HG03139 (cell line): Measurements from ENCODE around the gene CCT2.

Experiments
- ATAC-seq: cut with Tn5 transposase; IDR thresholded peaks from one replicate; pipeline ENCODE4 v1.9.1; 2021; ENCODE audit not compliant: unreplicated experiment

Gene CCT2

GRCh38 chr12:69585189-69586062 lies at the start of gene CCT2:
TSS of gene CCT2 (plus strand) at chr12:69585459. CDS start at chr12:69585522, 63 bp downstream.
- ATAC-seq: peak; percentile 95

GRCh38 chr12:69540987-69541386 lies 44.3 kb upstream of the CCT2 start:
- ATAC-seq: no peak

DNA sequence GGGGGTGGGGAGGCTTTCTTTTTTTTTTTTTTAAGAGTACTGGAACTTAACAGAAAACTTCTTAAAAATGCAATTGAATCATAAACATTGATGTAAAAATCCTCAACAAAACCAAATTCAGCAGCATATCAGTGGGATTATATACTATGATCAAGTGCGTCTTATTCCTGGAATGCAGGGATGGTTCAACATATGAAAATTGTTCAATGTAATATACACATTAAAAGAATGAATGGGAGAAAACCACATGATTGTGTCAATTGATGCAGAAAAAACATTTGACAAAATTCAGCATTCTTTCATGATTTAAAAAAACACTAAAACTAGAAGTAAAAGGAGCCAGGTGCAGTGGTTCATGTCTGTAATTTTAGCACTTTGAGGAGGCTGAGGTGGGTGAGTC lies 41.2 kb upstream of the CCT2 start:
- ATAC-seq: no peak

- no peak for ATAC-seq
Observed at GRCh38 chr12:69545081-69545480, 40.2 kb upstream of the CCT2 start.

DNA sequence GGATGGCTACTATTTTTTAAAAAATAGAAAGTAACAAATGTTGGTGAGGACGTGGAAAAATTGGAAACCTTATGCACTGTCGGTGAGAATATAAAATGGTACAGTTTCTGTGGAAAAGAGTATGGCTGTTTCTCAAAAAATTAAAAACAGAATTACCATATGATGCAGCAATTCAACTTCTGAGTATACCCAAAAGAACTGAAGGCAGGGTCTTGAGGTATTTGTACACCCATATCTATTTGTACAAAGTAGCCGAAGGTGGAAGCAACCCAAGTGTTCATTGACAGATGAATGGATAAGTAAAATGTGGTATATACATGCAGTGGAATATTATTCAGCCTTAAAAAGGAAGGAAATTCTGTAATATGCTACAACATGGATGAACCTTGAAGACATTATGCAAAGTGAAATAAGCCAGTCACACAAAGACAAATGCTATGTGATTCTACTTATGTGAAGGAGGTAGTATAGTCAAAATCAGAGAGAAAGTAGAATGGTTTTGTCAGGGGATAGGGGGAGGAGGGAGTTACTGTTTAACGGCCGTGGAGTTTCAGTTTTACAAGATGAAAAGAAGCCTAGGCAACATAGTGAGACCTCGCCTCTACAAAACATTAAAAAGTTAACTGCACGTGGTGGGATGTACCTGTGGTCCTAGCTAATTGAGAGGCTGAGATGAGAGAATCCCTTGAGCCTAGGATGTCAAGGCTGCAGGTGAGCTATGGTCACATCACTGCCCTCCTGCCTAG lies 38.4 kb upstream of the CCT2 start:
- ATAC-seq: peak; percentile 87

GRCh38 chr12:69548687-69549086 lies 36.6 kb upstream of the CCT2 start:
- ATAC-seq: no peak

DNA sequence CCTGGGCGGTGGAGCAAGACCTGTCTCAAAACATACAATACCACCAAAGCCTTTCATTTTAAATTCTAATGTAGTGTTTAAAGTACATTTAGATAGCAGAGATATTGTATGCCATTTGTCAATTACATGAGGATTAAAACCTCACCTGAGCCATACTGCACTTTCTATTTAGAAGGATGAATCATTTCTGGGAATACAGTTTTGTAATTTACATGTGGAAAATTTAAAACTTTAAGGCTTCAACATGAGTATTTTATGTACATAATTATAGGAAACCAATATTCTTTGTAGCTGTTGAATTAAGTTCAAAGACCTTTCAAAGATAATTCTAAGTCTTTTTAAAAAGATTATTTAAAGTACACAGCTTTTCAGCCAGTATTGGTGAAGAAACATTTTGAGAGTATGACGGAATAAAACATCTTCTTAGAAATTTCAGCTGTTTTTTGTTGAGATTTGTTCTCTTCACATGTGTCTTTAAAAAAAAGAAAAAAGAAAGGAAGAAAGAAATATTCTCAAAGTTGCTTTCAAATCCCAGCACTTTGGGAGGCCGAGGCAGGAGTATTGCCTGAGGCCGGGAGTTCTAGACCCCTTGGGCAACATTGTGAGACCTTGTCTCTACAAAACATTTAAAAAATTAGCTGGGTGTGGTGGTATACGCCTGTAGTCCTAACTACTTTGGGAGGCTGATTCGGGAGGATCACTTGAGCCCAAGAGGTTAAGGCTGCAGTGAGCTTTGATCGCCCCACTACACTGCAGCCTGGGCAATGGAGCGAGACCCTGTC lies 34.5 kb upstream of the CCT2 start:
- ATAC-seq: no peak

DNA sequence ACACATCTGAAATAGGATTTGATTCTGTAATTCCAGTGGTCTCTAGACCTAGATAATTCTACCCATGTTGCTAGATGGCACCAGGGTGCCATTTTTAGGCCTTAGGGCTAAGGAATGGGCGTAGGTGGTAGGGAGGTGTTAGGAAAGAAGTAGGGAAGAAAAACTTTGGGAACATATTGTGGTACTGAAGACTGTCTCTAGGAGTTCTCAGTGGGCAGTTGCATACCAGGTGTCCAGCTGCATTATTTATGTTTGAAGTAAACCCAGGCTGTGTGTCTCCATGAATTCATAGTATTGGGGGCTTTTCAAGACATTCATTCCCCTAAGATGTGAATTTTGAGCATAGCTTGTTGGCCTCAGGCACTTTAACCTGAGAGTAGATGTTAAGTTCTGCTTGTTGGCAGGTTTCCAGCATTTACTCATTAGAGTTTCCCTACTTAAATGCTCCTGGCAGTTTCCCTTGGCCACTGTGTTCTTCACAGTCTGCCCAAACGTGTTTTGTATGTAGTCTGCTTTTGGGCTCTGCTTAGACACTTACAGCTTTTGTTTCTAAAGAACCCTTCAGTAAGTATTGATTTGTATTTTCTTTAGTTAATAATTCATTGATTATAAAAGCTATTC lies 31.5 kb upstream of the CCT2 start:
- ATAC-seq: no peak

GRCh38 chr12:69555461-69555860 lies 29.8 kb upstream of the CCT2 start:
- no peak for ATAC-seq

DNA sequence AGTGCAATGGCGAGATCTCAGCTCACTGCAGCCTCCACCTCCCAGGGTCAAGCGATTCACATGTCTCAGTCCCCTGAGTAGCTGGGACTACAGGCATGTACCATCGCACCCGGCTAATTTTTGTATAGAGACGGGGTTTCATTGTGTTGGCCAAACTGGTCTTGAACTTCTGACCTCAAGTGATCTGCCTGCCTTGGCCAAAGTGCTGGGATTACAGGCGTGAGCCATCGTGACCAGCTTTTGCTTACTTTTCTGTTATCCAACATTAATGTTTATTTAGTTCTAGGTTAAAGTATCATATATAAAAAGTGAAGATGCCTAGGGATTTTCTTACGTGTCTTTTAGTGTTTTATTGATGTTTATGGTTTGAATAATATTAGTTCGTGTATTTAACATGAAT lies 28.9 kb upstream of the CCT2 start:
- no peak for ATAC-seq

DNA sequence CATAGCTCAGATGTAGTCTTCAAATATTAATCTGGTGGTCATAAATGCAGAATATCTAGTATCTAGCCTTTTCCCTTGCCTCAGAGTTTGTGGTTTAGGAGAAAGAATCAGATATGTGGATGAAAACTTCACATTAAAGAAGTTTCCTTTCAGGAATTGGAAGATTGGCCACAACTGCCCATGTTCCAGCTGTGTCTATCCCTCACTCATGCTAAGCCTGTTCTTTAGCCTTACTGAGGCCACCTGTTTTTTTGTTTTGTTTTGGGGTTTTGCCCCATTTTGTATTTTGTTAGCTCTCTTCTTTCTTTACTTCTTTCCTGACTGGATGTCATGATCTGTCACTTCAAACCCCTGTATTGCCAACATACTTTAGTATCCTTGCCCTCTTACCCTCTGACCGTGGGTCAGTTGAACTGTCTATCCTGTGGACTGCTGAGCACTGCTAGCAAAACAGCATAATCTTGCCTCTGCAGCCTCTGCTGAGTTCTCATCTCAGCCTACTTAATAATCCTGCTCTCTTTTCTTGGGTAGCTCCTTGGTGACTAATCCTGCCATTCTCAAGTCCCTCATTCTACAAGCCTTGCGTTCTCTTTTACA lies 22.0 kb upstream of the CCT2 start:
- ATAC-seq: no peak

DNA sequence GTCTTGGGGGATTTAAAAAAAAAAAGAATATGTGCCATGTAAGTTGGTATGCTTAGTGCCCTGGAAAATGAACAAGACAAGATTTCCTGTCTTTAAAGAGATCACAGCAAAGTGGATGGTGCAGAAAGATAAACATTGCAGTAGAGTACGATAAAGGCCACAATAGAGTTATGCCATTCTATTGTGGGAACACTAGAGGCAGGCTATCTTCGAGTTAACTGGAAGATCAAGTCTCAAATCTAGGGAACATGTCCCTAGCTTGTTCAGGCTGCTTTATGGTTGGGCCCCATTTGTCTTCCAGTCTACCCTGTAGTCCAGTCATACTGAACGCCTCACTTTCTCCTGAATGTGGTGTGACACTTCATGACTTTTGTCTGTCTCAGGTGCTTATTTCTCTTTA lies 18.7 kb upstream of the CCT2 start:
- ATAC-seq: no peak

- no peak for ATAC-seq
Observed at GRCh38 chr12:69569236-69569635, 16.0 kb upstream of the CCT2 start.

DNA sequence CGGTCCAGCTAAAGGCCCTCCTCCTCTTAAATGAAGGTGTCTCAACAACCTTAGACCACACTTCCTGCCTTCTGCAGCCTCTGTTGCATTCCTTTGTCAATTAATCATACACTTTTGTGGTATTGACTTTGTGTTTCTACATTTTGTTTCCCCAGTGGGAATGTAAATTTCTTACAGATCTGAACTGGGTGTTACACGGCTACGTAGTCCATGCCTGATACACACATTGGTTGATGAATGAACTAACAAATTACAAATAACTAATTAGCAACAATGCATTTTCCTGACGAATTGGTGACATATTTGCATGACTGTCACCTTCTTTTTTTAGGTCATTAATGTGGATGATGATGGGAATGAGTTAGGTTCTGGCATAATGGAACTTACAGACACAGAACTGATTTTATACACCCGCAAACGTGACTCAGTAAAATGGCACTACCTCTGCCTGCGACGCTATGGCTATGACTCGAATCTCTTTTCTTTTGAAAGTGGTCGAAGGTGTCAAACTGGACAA lies 15.2 kb upstream of the CCT2 start:
- no peak for ATAC-seq

GRCh38 chr12:69570545-69571399 lies 14.5 kb upstream of the CCT2 start:
- peak; percentile 56 for ATAC-seq

GRCh38 chr12:69575346-69575745 lies 9.9 kb upstream of the CCT2 start:
- no peak for ATAC-seq

DNA sequence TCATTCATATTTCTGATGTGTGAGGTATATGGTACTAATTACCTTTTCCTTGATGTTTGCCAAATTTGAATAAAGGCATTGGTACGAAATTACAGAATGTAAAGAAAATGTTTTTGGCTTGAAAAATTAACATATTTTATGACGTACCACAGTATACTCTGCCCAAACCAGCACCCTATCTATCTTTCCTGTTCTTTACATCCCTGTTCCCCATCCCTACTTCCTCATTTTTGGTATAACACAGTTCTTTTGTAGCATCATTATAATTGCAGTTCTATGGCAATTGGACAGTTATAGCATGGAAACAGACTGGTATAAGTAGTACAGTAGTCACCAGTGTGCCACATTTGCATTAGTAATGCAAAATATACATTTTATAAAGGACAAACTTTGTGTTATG lies 7.0 kb upstream of the CCT2 start:
- ATAC-seq: no peak

DNA sequence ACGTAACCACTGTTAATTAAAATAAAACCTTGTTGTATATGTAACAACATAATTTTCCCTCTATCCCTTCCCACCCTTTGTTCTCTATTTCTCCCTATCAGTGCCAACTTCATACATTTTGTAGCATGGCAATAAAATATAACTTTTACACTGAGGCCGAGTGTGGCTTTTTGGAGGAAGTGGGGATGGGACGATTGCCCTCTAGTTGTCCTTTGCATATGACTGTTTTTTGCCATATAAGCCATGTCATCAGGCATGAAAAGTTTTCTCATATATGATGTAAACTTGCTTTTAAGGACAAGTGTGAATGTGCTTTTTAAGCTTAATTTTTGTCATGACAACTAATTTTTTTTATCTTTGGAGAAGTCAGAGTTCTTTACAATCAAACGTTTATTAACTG lies 6.2 kb upstream of the CCT2 start:
- no peak for ATAC-seq

- ATAC-seq: no peak
Observed at GRCh38 chr12:69580074-69580473, 5.2 kb upstream of the CCT2 start.

GRCh38 chr12:69583203-69583602 lies 2.1 kb upstream of the CCT2 start:
- ATAC-seq: no peak
